Progenitor cell of endocrine pancreas (in vitro differentiated cells): ENCODE results near the gene RABL2B. TPM values are rescaled to one million over a fixed set of nuclear protein-coding genes. Genes with fewer than 3 reads are reported as not detected.

Experiments
- DNase-seq: peaks from one replicate; pipeline ENCODE4 v3.0.0; 2021; ENCODE audit warnings: low spot score; ENCODE audit not compliant: unreplicated experiment
- H3K27ac Mint-ChIP-seq: 2 replicates; pipeline ENCODE4 v1.8.0; 2021; ENCODE audit warnings: mild to moderate bottlenecking, moderate library complexity, mixed read lengths
- H3K27me3 Mint-ChIP-seq: 2 replicates; pipeline ENCODE4 v1.8.0; 2021; ENCODE audit warnings: mixed read lengths
- H3K36me3 Mint-ChIP-seq: 2 replicates; pipeline ENCODE4 v1.8.0; 2022; ENCODE audit warnings: mixed read lengths; ENCODE audit not compliant: insufficient read depth
- H3K4me1 Mint-ChIP-seq: 2 replicates; pipeline ENCODE4 v1.8.0; 2021; ENCODE audit warnings: low read depth, mixed read lengths
- H3K4me3 Mint-ChIP-seq: 2 replicates; pipeline ENCODE4 v1.8.0; 2021; ENCODE audit warnings: low read depth, mild to moderate bottlenecking, moderate library complexity, mixed read lengths
- H3K9me3 Mint-ChIP-seq: 2 replicates; pipeline ENCODE4 v1.8.0; 2021; ENCODE audit warnings: low read depth, mixed read lengths
- CTCF ChIP-seq: fragments of 200-600 bp; sonication (generic); IDR thresholded peaks from one replicate; pipeline ENCODE4 v1.5.0; 2021; ENCODE audit warnings: antibody characterized with exemption, mild to moderate bottlenecking; ENCODE audit not compliant: unreplicated experiment
- total RNA-seq: library from RNA; stranded (reverse); gene quantifications from 2 replicates; pipeline ENCODE4 v1.2.1, GENCODE V29; 2021

The RABL2B gene
- total RNA-seq, 1 donor from 2014 or later, result 88.7 TPM

GRCh38 chr22:50739279-50739691 lies 44.2 kb downstream of the RABL2B start:
- TF ChIP-seq CTCF, result no peak
- Mint-ChIP-seq H3K4me1 (no peaks in the 10 kb centered on the region), H3K4me3 (no peak overlapping the region), H3K9me3 (no peaks in the 10 kb centered on the region), H3K27ac (no peak overlapping the region), H3K27me3 (peaks cover 40% of the 10 kb centered on the region), H3K36me3 (no peaks in the 10 kb centered on the region)
- no peak for DNase-seq

DNA sequence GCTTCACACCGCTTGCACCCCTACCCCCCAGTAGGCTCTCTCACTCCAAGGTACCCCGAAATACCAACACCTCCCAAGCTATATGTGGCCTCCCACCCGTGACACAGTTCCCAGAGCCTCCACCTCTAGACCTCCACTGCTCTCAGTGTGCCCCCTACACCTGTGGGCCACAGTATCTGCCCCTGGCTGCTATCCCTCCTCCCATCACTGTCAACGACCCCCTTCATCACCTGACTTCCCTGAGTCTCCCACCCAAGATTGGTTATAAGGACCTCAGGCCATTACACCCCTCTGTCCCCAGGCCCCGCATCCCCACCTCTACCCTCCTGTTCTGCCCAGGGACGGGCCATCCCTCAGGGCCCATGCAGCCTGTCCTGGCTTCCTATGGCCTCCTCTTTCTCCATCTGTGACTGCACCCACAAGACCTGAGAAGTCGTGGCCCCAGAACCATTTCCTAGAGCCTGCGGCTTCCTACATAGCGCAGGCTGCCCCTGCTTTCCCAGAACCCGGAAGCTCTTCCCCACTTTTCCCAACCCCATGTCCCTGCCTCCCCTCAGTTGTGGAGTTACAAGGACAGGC lies 44.7 kb downstream of the RABL2B start:
- no peak for DNase-seq
- no peaks in the 10 kb centered on the region for H3K36me3 Mint-ChIP-seq
- TF ChIP-seq CTCF, result no peak
- H3K27me3 Mint-ChIP-seq, result peaks cover 46% of the 10 kb centered on the region
- no peaks in the 10 kb centered on the region for H3K9me3 Mint-ChIP-seq
- H3K27ac Mint-ChIP-seq, result no peak overlapping the region
- no peak overlapping the region for H3K4me3 Mint-ChIP-seq
- H3K4me1 Mint-ChIP-seq, result no peaks in the 10 kb centered on the region

DNA sequence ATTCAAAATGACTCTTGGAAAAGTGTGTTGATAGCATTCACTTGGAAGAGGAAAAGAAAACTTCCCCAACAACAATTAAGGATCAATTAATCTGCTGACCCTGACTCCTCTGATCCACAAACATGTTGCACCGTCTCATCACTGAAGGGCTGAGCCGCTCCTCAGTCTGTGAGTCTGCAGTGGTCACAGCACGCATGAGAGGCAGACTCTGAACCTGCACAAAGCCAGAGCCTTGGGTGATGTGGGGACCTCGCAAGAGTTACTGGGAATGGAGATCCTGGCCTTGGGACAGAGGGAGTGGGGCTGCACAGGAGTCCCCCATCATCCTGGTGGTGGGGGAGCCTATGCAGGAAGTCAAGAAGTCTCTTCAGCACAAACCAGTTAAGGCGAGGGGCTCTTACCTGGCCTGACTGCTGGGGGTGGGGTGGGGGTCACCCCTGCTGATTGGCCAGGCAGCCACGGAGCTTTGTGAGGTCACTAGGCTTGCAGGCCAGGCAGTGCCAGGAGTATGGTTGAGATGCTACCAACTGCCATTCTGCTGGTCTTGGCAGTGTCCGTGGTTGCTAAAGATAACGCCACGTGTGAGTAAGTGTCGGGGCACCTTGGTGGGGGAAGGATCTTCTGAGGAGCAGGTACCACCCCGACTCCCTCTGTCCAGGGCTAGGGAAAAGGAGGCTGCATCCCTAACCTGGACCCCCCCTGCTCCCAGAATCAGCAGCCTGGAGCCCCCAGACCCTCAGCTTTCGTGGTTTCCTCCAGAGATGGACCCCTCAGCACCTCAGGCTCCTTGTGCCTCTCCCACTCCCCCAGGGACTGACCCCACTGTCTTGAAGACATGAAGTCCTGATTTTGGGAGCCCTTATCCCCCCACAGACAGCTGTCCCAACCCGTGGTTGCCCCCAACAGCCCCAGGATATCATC lies 45.4 kb downstream of the RABL2B start, which contains the start of gene ACR:
Gene ACR, plus strand, starts transcription at position 477 of the 921 bp plus-strand sequence. Its CDS starts 32 bp downstream, at position 509.
- Mint-ChIP-seq H3K4me3 (no peak within 1 kb of the TSS), H3K4me1 (no peaks in the 10 kb centered on the region), H3K9me3 (no peaks in the 10 kb centered on the region), H3K36me3 (no peaks in the 10 kb centered on the region), H3K27ac (no peak within 1 kb of the TSS), H3K27me3 (peaks cover 51% of the 10 kb centered on the region)
- TF ChIP-seq CTCF, result no peak
- DNase-seq, result no peak

GRCh38 chr22:50735739-50736030 lies 47.8 kb downstream of the RABL2B start:
- no peak for DNase-seq
- H3K36me3 Mint-ChIP-seq, result no peaks in the 10 kb centered on the region
- peaks cover 51% of the 10 kb centered on the region for H3K27me3 Mint-ChIP-seq
- no peak overlapping the region for H3K27ac Mint-ChIP-seq
- no peaks in the 10 kb centered on the region for H3K9me3 Mint-ChIP-seq
- no peak overlapping the region for H3K4me3 Mint-ChIP-seq
- no peaks in the 10 kb centered on the region for H3K4me1 Mint-ChIP-seq
- TF ChIP-seq CTCF, result no peak

GRCh38 chr22:50734986-50735738 lies 48.3 kb downstream of the RABL2B start:
- no peaks in the 10 kb centered on the region for H3K9me3 Mint-ChIP-seq
- no peaks in the 10 kb centered on the region for H3K36me3 Mint-ChIP-seq
- DNase-seq, result no peak
- peaks cover 47% of the 10 kb centered on the region for H3K27me3 Mint-ChIP-seq
- no peak for TF ChIP-seq CTCF
- H3K4me1 Mint-ChIP-seq, result no peaks in the 10 kb centered on the region
- no peak overlapping the region for H3K27ac Mint-ChIP-seq
- H3K4me3 Mint-ChIP-seq, result no peak overlapping the region
